H1 (cell line): ENCODE results near the gene GRID2. TPM values are rescaled to one million over a fixed set of nuclear protein-coding genes. Genes with fewer than 3 reads are reported as not detected.

Experiments used
- CTCF ChIA-PET: fragments of 300-600 bp; sonication (Branson Sonifier 250); formaldehyde crosslinking; loops from one replicate; lab custom pipeline; 2021; ENCODE audit not compliant: partially characterized antibody; lab: Charles Lee
- POLR2A ChIA-PET: fragments of 300-600 bp; sonication (Branson Sonifier 250); formaldehyde crosslinking; loops from one replicate; lab custom pipeline; 2021; ENCODE audit warnings: inconsistent platforms; ENCODE audit not compliant: partially characterized antibody; lab: Charles Lee
- DNase-seq, 2 experiments: peaks; one replicate each; pipeline versions ENCODE4 v3.0.0 to v3.0.0-alpha.2; 2010 to 2022; ENCODE audit warnings: low spot score in 2 of 2, low read depth in 1 of 2, mixed read lengths in 1 of 2
- FAIRE-seq: peaks from 2 replicates; lab custom pipeline; 2011; peaks lifted over from hg19 to GRCh38; lab: Jason Lieb, UNC
- H2AFZ ChIP-seq: 2 replicates; pipeline ENCODE4 v1.8.1; 2012; ENCODE audit warnings: low read length, inconsistent platforms
- H2AK5ac ChIP-seq: 2 replicates; pipeline ENCODE4 v1.6.1; 2013; ENCODE audit warnings: low read depth, low read length
- H2BK120ac ChIP-seq: replicated peaks from 2 replicates; pipeline ENCODE3; 2013; ENCODE audit warnings: low read depth, low read length, inconsistent platforms
- H2BK12ac ChIP-seq: 2 replicates; pipeline ENCODE4 v1.6.1; 2013; ENCODE audit warnings: low read depth, low read length
- H2BK15ac ChIP-seq: 2 replicates; pipeline ENCODE4 v1.6.1; 2013; ENCODE audit warnings: low read length
- H2BK20ac ChIP-seq: 2 replicates; pipeline ENCODE4 v1.6.1; 2013; ENCODE audit warnings: low read length
- H2BK5ac ChIP-seq: 2 replicates; pipeline ENCODE4 v1.6.1; 2013; ENCODE audit warnings: low read depth, low read length
- H3K14ac ChIP-seq: 2 replicates; pipeline ENCODE4 v1.6.1; 2013; ENCODE audit warnings: inconsistent platforms; ENCODE audit not compliant: insufficient read length
- H3K18ac ChIP-seq: 2 replicates; pipeline ENCODE4 v1.6.1; 2013; ENCODE audit warnings: low read length; ENCODE audit errors: extremely low read depth
- H3K23ac ChIP-seq: 2 replicates; pipeline ENCODE4 v1.6.1; 2013; ENCODE audit warnings: inconsistent platforms; ENCODE audit not compliant: insufficient read length
- H3K23me2 ChIP-seq: 2 replicates; pipeline ENCODE4 v1.6.1; 2013; ENCODE audit warnings: low read depth, low read length
- H3K27ac ChIP-seq: 2 replicates; pipeline ENCODE4 v1.6.1; 2011; ENCODE audit warnings: low read depth, low read length, inconsistent platforms
- H3K27me3 ChIP-seq, 4 experiments: replicated peaks in 1 of 4; 1 replicate in 1 of 4; 2 replicates in 3 of 4; pipeline versions ENCODE4 v1.6.1 to v1.8.1; 2011 to 2013; ENCODE audit warnings: low read length in 3 of 4, mild to moderate bottlenecking in 3 of 4, inconsistent platforms in 2 of 4, mixed read lengths in 2 of 4, moderate library complexity in 1 of 4; ENCODE audit not compliant: control insufficient read depth in 3 of 4, insufficient read depth in 3 of 4; ENCODE audit errors: extremely low read depth in 1 of 4
- H3K36me3 ChIP-seq, 4 experiments: 2 replicates each; pipeline versions ENCODE4 v1.6.1 to v1.8.1; 2011 to 2013; ENCODE audit warnings: mild to moderate bottlenecking in 4 of 4, low read length in 3 of 4, moderate library complexity in 2 of 4, control low read depth in 1 of 4, inconsistent platforms in 1 of 4; ENCODE audit not compliant: insufficient read depth in 4 of 4, control insufficient read depth in 2 of 4
- H3K4ac ChIP-seq: replicated peaks from 2 replicates; pipeline ENCODE3; 2013; ENCODE audit warnings: low read length, low read depth, mixed read lengths, inconsistent platforms; ENCODE audit not compliant: insufficient read length
- H3K4me1 ChIP-seq, 4 experiments: replicated peaks in 1 of 4; 1 replicate in 1 of 4; 2 replicates in 3 of 4; pipeline versions ENCODE4 v1.6.1 to v1.8.1; 2011 to 2013; ENCODE audit warnings: low read length in 3 of 4, inconsistent platforms in 2 of 4, mixed read lengths in 1 of 4; ENCODE audit not compliant: insufficient read depth in 4 of 4, control insufficient read depth in 3 of 4
- H3K4me2 ChIP-seq, 2 experiments: 2 replicates each; pipeline versions ENCODE4 v1.6.1 to v1.8.1; 2011 to 2013; ENCODE audit warnings: low read depth in 2 of 2, low read length in 2 of 2, control low read depth in 1 of 2, inconsistent platforms in 1 of 2, mild to moderate bottlenecking in 1 of 2; ENCODE audit not compliant: insufficient read depth in 1 of 2
- H3K4me3 ChIP-seq, 4 experiments: fragments of 200-600, 300-600 bp in 1 of 4; sonication (generic), shearing (Covaris generic), sonication (Bioruptor Twin) in 1 of 4; 2 replicates each; pipeline versions ENCODE4 v1.5.1 to v1.8.1; 2011 to 2016; ENCODE audit warnings: low read length in 4 of 4, low read depth in 3 of 4, control low read depth in 2 of 4, inconsistent platforms in 2 of 4, mild to moderate bottlenecking in 2 of 4, mixed read lengths in 1 of 4, moderate library complexity in 1 of 4; ENCODE audit not compliant: insufficient read depth in 2 of 4; ENCODE audit errors: extremely low read depth in 1 of 4
- H3K56ac ChIP-seq: replicated peaks from 2 replicates; pipeline ENCODE3; 2013; ENCODE audit warnings: low read depth, mild to moderate bottlenecking, mixed read lengths, low read length, inconsistent platforms; ENCODE audit not compliant: insufficient read length
- H3K79me1 ChIP-seq: 2 replicates; pipeline ENCODE4 v1.6.1; 2013; ENCODE audit warnings: low read depth, low read length, control low read depth
- H3K79me2 ChIP-seq, 2 experiments: 2 replicates each; pipeline versions ENCODE4 v1.6.1 to v1.8.1; 2012 to 2013; ENCODE audit warnings: low read length in 2 of 2, mild to moderate bottlenecking in 2 of 2, inconsistent platforms in 1 of 2; ENCODE audit not compliant: insufficient read depth in 2 of 2, control insufficient read depth in 1 of 2
- H3K9ac ChIP-seq, 4 experiments: replicated peaks in 1 of 4; 1 replicate in 1 of 4; 2 replicates in 3 of 4; pipeline versions ENCODE4 v1.6.1 to v1.8.1; 2011 to 2013; ENCODE audit warnings: low read depth in 3 of 4, low read length in 3 of 4, control low read depth in 2 of 4, mild to moderate bottlenecking in 2 of 4, moderate library complexity in 2 of 4, inconsistent platforms in 1 of 4; ENCODE audit errors: extremely low read depth in 1 of 4
- H3K9me3 ChIP-seq, 2 experiments: 2 replicates each; pipeline versions ENCODE4 v1.6.1 to v1.8.1; 2012 to 2013; ENCODE audit warnings: mild to moderate bottlenecking in 2 of 2, moderate library complexity in 2 of 2, control low read depth in 1 of 2, inconsistent platforms in 1 of 2, low read depth in 1 of 2, low read length in 1 of 2, mixed read lengths in 1 of 2; ENCODE audit not compliant: insufficient read depth in 2 of 2
- H4K20me1 ChIP-seq, 2 experiments: replicated peaks in 1 of 2; 2 replicates each; pipeline versions ENCODE3 to v1.8.1; 2011 to 2013; ENCODE audit warnings: inconsistent platforms in 2 of 2, low read length in 2 of 2, mild to moderate bottlenecking in 1 of 2; ENCODE audit not compliant: insufficient read depth in 2 of 2, control insufficient read depth in 1 of 2
- H4K5ac ChIP-seq: 2 replicates; pipeline ENCODE4 v1.6.1; 2013; ENCODE audit warnings: low read length, low read depth, mixed read lengths, inconsistent platforms; ENCODE audit not compliant: insufficient read length
- H4K8ac ChIP-seq: 2 replicates; pipeline ENCODE4 v1.8.0; 2013; ENCODE audit warnings: mild to moderate bottlenecking, moderate library complexity, low read length, inconsistent platforms; ENCODE audit not compliant: insufficient read depth; ENCODE audit errors: extremely low read depth
- H4K91ac ChIP-seq: replicated peaks from 2 replicates; pipeline ENCODE3; 2013; ENCODE audit warnings: low read length, mixed read lengths, inconsistent platforms; ENCODE audit not compliant: insufficient read length
- ASH2L ChIP-seq: fragments of 200-600, 300-600 bp; sonication (generic); IDR thresholded peaks from one replicate; pipeline ENCODE4 v1.7.1; 2017; ENCODE audit warnings: low read length
- BCL11A ChIP-seq, 2 experiments: IDR thresholded peaks; one replicate each; pipeline ENCODE4 v1.6.1; 2011; ENCODE audit warnings: low read depth in 2 of 2, low read length in 2 of 2, mild to moderate bottlenecking in 2 of 2
- BRCA1 ChIP-seq: IDR thresholded peaks from 2 replicates; pipeline ENCODE4 v1.6.1; 2012; ENCODE audit warnings: low read depth, low read length, improper control_type of control experiment
- CBX5 ChIP-seq: fragments of 300-800, 300-1000 bp; sonication (generic); IDR thresholded peaks from 2 replicates; pipeline ENCODE4 v1.7.1; 2016; ENCODE audit warnings: antibody characterized with exemption, low read length, low read depth
- CREB1 ChIP-seq: IDR thresholded peaks from 2 replicates; pipeline ENCODE4 v1.6.1; 2012; ENCODE audit warnings: inconsistent platforms
- GABPA ChIP-seq: IDR thresholded peaks from 2 replicates; pipeline ENCODE4 v1.6.1; 2011; ENCODE audit warnings: mild to moderate bottlenecking, low read length, moderate library complexity, borderline replicate concordance; ENCODE audit not compliant: insufficient read depth
- PHF8 ChIP-seq: fragments of 200-600 bp; sonication (generic); conservative IDR thresholded peaks from 2 replicates; pipeline ENCODE4 v1.7.1; 2012; ENCODE audit warnings: low read depth, mild to moderate bottlenecking, inconsistent platforms, low read length, moderate library complexity
- POLR2A ChIP-seq, 2 experiments: IDR thresholded peaks; 1 replicate in 1 of 2; 2 replicates in 1 of 2; pipeline ENCODE4 v1.6.1; 2011; ENCODE audit warnings: low read depth in 2 of 2, low read length in 2 of 2, mild to moderate bottlenecking in 2 of 2; ENCODE audit errors: control extremely low read depth in 1 of 2
- POLR2AphosphoS5 ChIP-seq: IDR thresholded peaks from 2 replicates; pipeline ENCODE4 v1.6.1; 2011; ENCODE audit warnings: low read depth, low read length
- RNF2 ChIP-seq: fragments of 200-900, 300-1000 bp; sonication (generic); IDR thresholded peaks from 2 replicates; pipeline ENCODE4 v1.7.1; 2016; ENCODE audit warnings: borderline replicate concordance, low read depth, mild to moderate bottlenecking, antibody characterized with exemption, low read length; ENCODE audit not compliant: poor library complexity, severe bottlenecking; ENCODE audit errors: missing control alignments
- SIRT6 ChIP-seq: IDR thresholded peaks from one replicate; pipeline ENCODE4 v1.7.1; 2012; ENCODE audit warnings: low read length, inconsistent platforms
- SP1 ChIP-seq: IDR thresholded peaks from 2 replicates; pipeline ENCODE4 v1.6.1; 2011; ENCODE audit warnings: low read depth, low read length
- SRF ChIP-seq: IDR thresholded peaks from 2 replicates; pipeline ENCODE4 v1.6.1; 2011; ENCODE audit warnings: mild to moderate bottlenecking, low read depth, low read length, moderate library complexity
- TAF7 ChIP-seq: optimal IDR thresholded peaks from 2 replicates; pipeline ENCODE3; 2011; ENCODE audit warnings: low read depth, mild to moderate bottlenecking, inconsistent platforms, low read length, moderate library complexity, borderline replicate concordance
- TBP ChIP-seq: IDR thresholded peaks from 2 replicates; pipeline ENCODE4 v1.6.1; 2011; ENCODE audit warnings: low read depth, low read length, improper control_type of control experiment
- WGBS, 2 experiments: shearing (Covaris generic) in 1 of 2; methylation state at CpG; one replicate each; pipeline versions ENCODE4 v1.1.6 to v1.1.7; 2013 to 2015; ENCODE audit warnings: low lambda C conversion rate in 2 of 2, mixed read lengths in 2 of 2, inconsistent platforms in 1 of 2, low coverage in 1 of 2, missing lambda C conversion rate in 1 of 2; ENCODE audit not compliant: insufficient replicate concordance in 2 of 2, insufficient coverage in 1 of 2, insufficient read length in 1 of 2; ENCODE audit errors: extremely low coverage in 1 of 2, missing lambda C conversion rate in 1 of 2; 5-methylcytosine and 5-hydroxymethylcytosine counted together
- polyA plus RNA-seq, 7 experiments: library from polyadenylated mRNA; depleted of rRNA in 3 of 7; stranded (reverse) in 5 of 7; unstranded in 2 of 7; fragments of >200 nt in 5 of 7; fragments of 200-250 nt in 2 of 7; gene quantifications; 1 replicate in 5 of 7; 2 replicates in 1 of 7; 4 replicates in 1 of 7; pipeline versions ENCODE4 v1.2.1 to v1.2.3, GENCODE V29; 2011 to 2013; ENCODE audit warnings: missing spikeins in 2 of 7, mixed read lengths in 2 of 7
- total RNA-seq: library from RNA; stranded (reverse); fragmentation: NEBNext Ultra II Directional; extraction: Animal tissue kit (Norgen Biotek cat#: 25700); gene quantifications from 2 replicates; pipeline ENCODE4 v1.2.1, GENCODE V29; 2021

Gene GRID2
- total and polyA plus RNA-seq, 2 of the 8 experiments (the other 6 are each of a cell fraction or from before 2014, with no cell fraction given), result 31.1 to 81.9 TPM

- CTCF ChIA-PET, result no interaction called here
- Histone ChIP-seq H2BK15ac (no peak overlapping the region), H4K91ac (no peak overlapping the region), H3K27ac (no peak overlapping the region), H3K23me2 (no peaks in the 10 kb centered on the region; the same call in 1 of the 2 replicates), H3K9ac (no peak overlapping the region), H2AK5ac (no peak overlapping the region), H4K8ac (no peak overlapping the region), H3K79me2 (no peaks in the 10 kb centered on the region), H3K4me1 (no peaks in the 10 kb centered on the region), H3K14ac (no peak overlapping the region), H3K4me2 (no peak overlapping the region), H2BK120ac (no peak overlapping the region), H3K56ac (no peak overlapping the region), H3K9me3 (no peaks in the 10 kb centered on the region), H3K23ac (no peak overlapping the region), H3K4ac (no peak overlapping the region), H3K36me3 (no peaks in the 10 kb centered on the region), H3K79me1 (no peaks in the 10 kb centered on the region), H3K18ac (no peak overlapping the region), H3K27me3 (no peaks in the 10 kb centered on the region), H4K20me1 (no peaks in the 10 kb centered on the region), H2AFZ (no peak overlapping the region), H2BK20ac (no peak overlapping the region), H3K4me3 (no peak overlapping the region), H2BK5ac (no peak overlapping the region), H2BK12ac (no peak overlapping the region), H4K5ac (no peak overlapping the region)
- DNase-seq, result no peak
- WGBS, 2 experiments, result 100% methylated on average over 1 of the region's 1 CpG; no CpG with 5 or more reads in 1 of the 2 experiments
- TF ChIP-seq BRCA1 (no peak), GABPA (no peak), SIRT6 (no peak), SRF (no peak), CREB1 (no peak), ASH2L (no peak), SP1 (no peak), POLR2A (IDR thresholded peaks at IDR 0.05; ENCODE audit: control extremely low read depth in 1 of 2, low read depth in 2 of 2, low read length in 2 of 2) (no peak), CBX5 (no peak), PHF8 (no peak), TBP (no peak), POLR2AphosphoS5 (no peak), TAF7 (no peak), RNF2 (no peak), BCL11A (IDR thresholded peaks at IDR 0.05; ENCODE audit: low read depth in 2 of 2, low read length in 2 of 2) (no peak)
- POLR2A ChIA-PET, result interaction anchor here (1.2 to 2.0 kb wide), 2 partner anchors 8 to 10 kb away, joined by 3 to 6 read pairs; no protein-coding TSS in a partner anchor
- no peak for FAIRE-seq
Observed at GRCh38 chr4:93532234-93532633, 1228.5 kb downstream of the GRID2 start.
